Mammary epithelial cell (primary cell): ENCODE measurements around the gene BIVM.

Source experiments
- CTCF ChIP-seq, 2 donors: IDR thresholded peaks in 1 of 2; conservative IDR thresholded peaks in 1 of 2; 2 replicates each; pipeline ENCODE4 v1.5.1; 2011 to 2012; ENCODE audit warnings: inconsistent platforms in 2 of 2, low read length in 2 of 2, mild to moderate bottlenecking in 2 of 2, control low read depth in 1 of 2, low read depth in 1 of 2; ENCODE audit not compliant: insufficient read depth in 1 of 2; ENCODE audit errors: extremely low read depth in 1 of 2
- EZH2 ChIP-seq: IDR thresholded peaks from 2 replicates; pipeline ENCODE4 v1.6.1; 2012; ENCODE audit warnings: low read length, inconsistent platforms, borderline replicate concordance

- TF ChIP-seq CTCF (conservative IDR thresholded peaks at IDR 0.05 in 1 of 2, IDR thresholded peaks at IDR 0.05 in 1 of 2; ENCODE audit: extremely low read depth in 1 of 2, insufficient read depth in 1 of 2, low read depth in 1 of 2, low read length in 2 of 2) = no peak
- no peak for TF ChIP-seq EZH2
Observed at GRCh38 chr13:102830646-102831045, 31.7 kb downstream of the BIVM start.
